GM12872 (cell line): ENCODE results near the gene SLC9B1.

ENCODE experiments used
- TF ChIP-seq, protein P1 (sequence below): IDR thresholded peaks from 3 replicates; pipeline ENCODE4 v1.5.1; 2011; ENCODE audit warnings: low read depth, mild to moderate bottlenecking, low read length, moderate library complexity; ENCODE audit not compliant: insufficient read depth

SLC9B1 gene

DNA sequence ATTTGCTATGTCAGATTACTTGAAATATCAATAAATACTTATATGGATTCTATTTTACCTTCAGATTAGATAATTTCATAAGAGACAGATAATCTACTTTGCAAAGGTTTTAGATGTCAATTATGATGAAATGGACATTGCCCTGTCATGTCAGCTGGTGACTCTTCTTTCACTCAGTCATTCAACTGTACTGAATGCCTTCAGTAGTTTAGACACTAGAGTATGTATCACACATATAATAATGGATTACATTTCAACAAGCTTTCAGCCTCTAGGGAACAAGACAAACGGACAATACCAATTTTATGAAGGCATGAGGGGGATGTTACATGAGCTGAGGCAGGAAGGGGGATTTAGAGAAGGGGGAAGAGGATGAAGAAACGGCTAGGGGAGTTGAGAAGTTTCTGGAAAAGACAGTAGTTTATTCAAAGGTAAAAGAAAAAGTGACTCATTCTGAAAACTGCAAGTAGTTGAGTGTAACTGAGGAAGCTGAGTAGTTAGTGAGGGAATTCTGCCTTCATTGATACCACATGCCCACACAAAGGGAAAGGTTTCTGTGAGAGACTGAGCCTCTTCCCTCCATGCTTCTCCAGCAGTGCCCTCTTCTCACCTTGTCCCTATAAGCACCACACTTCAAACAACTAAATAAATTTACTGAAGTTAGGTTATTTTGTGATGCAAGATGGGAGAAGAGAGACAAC lies 31.4 kb upstream of the SLC9B1 start:
- TF ChIP-seq, protein P1, sequence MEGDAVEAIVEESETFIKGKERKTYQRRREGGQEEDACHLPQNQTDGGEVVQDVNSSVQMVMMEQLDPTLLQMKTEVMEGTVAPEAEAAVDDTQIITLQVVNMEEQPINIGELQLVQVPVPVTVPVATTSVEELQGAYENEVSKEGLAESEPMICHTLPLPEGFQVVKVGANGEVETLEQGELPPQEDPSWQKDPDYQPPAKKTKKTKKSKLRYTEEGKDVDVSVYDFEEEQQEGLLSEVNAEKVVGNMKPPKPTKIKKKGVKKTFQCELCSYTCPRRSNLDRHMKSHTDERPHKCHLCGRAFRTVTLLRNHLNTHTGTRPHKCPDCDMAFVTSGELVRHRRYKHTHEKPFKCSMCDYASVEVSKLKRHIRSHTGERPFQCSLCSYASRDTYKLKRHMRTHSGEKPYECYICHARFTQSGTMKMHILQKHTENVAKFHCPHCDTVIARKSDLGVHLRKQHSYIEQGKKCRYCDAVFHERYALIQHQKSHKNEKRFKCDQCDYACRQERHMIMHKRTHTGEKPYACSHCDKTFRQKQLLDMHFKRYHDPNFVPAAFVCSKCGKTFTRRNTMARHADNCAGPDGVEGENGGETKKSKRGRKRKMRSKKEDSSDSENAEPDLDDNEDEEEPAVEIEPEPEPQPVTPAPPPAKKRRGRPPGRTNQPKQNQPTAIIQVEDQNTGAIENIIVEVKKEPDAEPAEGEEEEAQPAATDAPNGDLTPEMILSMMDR, result no peak

- TF ChIP-seq, protein P1, result peak; percentile 84
These were observed 27.1 kb upstream of the SLC9B1 start for GRCh38 chr4:103046416-103047290.

DNA sequence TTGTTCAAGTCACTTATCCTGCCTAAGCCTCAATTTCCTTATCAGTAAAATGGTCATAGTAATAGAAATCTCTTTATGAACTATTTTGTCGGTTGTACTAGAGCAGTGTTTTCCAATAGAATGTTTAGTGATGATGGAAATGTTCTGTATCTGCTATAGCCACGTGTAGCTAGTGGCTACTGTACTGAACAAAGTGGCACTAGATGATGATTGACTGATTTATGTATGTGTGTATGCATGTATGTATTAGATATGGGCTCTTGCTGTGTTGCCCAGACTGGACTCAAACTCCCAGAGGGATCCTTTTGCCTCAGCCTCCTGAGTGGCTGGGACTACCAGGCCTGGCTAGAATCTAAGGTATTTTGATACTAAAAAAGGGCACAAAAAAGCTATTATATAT lies 24.7 kb upstream of the SLC9B1 start:
- TF ChIP-seq, protein P1, result no peak

DNA sequence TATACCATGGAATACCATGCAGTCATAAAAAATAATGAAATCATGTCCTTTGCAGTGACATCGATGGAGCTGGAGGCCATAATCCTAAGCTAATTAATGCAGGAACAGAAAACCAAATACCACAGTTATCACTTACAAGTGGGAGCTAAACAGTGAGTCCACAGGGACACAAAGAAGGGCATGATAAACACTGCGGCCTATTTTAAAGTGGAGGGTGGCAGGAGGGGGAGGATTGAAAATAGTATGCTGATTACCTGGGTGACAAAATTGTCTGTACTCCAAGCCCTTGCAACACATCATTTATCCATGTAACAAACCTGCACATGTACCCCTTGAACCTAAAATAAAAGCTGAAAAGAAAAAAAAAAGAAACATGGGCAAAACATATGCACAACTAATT lies 16.7 kb upstream of the SLC9B1 start:
- TF ChIP-seq, protein P1, result no peak

- TF ChIP-seq, protein P1, result peak; percentile 69
These were observed 13.1 kb upstream of the SLC9B1 start for GRCh38 chr4:103032574-103032973.

- TF ChIP-seq, protein P1, result no peak
These were observed 11.3 kb upstream of the SLC9B1 start for GRCh38 chr4:103030791-103031190.

DNA sequence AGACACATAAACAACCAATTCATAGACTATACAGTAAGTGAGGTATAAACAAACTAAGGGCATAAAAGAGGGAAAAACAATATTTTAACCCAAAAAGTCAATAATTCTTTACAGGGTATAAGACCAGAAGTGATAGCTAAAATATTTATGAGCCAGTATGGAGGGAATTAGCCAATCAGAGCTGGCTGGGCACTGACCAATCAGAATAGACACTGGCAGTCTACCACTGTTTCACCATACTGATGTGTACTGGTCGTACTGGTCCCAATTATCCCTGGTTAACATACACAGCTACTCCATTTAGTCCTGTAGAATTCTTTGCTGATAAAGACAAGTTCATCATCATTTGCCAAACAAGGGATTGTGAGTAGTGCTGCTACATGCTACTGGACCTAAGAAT lies 9.8 kb upstream of the SLC9B1 start:
- TF ChIP-seq, protein P1, result no peak
